Keratinocyte (primary cell): ENCODE results near the gene PKD1. TPM values are rescaled to one million over a fixed set of nuclear protein-coding genes. Genes with fewer than 3 reads are reported as not detected.

Experiments used
- DNase-seq: peaks from one replicate; pipeline ENCODE4 v3.0.0-alpha.2; 2011; ENCODE audit warnings: low read depth, missing footprints, low spot score
- FAIRE-seq: peaks from 2 replicates; lab custom pipeline; 2011; peaks lifted over from hg19 to GRCh38; lab: Jason Lieb, UNC
- H2AFZ ChIP-seq: 2 replicates; pipeline ENCODE4 v1.6.0; 2012; ENCODE audit warnings: low read length, control low read depth, inconsistent platforms; ENCODE audit not compliant: control insufficient read depth
- H3K27ac ChIP-seq: 2 replicates; pipeline ENCODE4 v1.5.1; 2011; ENCODE audit warnings: low read length; ENCODE audit not compliant: control insufficient read depth, insufficient read depth
- H3K27me3 ChIP-seq: 3 replicates; pipeline ENCODE4 v1.6.0; 2011; ENCODE audit warnings: low read length; ENCODE audit not compliant: control insufficient read depth, insufficient read depth; ENCODE audit errors: extremely low read depth
- H3K36me3 ChIP-seq, 2 experiments: 2 replicates in 1 of 2; 3 replicates in 1 of 2; pipeline ENCODE4 v1.5.1; 2011; ENCODE audit warnings: low read length in 2 of 2, mild to moderate bottlenecking in 1 of 2; ENCODE audit not compliant: control insufficient read depth in 2 of 2, insufficient read depth in 2 of 2; ENCODE audit errors: extremely low read depth in 1 of 2
- H3K4me1 ChIP-seq: 3 replicates; pipeline ENCODE4 v1.5.1; 2011; ENCODE audit warnings: low read length; ENCODE audit not compliant: control insufficient read depth, insufficient read depth; ENCODE audit errors: extremely low read depth
- H3K4me2 ChIP-seq: 3 replicates; pipeline ENCODE4 v1.6.0; 2011; ENCODE audit warnings: low read depth, low read length; ENCODE audit not compliant: control insufficient read depth, insufficient read depth; ENCODE audit errors: extremely low read depth
- H3K4me3 ChIP-seq, 3 experiments: fragments of 200-600 bp in 1 of 3; sonication (generic) in 1 of 3; 2 replicates in 2 of 3; 3 replicates in 1 of 3; pipeline ENCODE4 v1.5.1; 2011 to 2016; ENCODE audit warnings: low read length in 3 of 3, mild to moderate bottlenecking in 3 of 3, control low read depth in 2 of 3, inconsistent platforms in 1 of 3, low read depth in 1 of 3, mixed read lengths in 1 of 3, mixed run types in 1 of 3, moderate library complexity in 1 of 3; ENCODE audit not compliant: control insufficient read depth in 2 of 3, insufficient read depth in 2 of 3; ENCODE audit errors: extremely low read depth in 1 of 3
- H3K79me2 ChIP-seq: 2 replicates; pipeline ENCODE4 v1.6.0; 2012; ENCODE audit warnings: low read length; ENCODE audit not compliant: control insufficient read depth, insufficient read depth
- H3K9ac ChIP-seq: 3 replicates; pipeline ENCODE4 v1.6.0; 2011; ENCODE audit warnings: low read length; ENCODE audit not compliant: control insufficient read depth, insufficient read depth; ENCODE audit errors: extremely low read depth
- H3K9me1 ChIP-seq: 3 replicates; pipeline ENCODE4 v1.6.0; 2011; ENCODE audit warnings: low read length; ENCODE audit not compliant: control insufficient read depth, insufficient read depth; ENCODE audit errors: extremely low read depth
- H3K9me3 ChIP-seq: 2 replicates; pipeline ENCODE4 v1.5.1; 2012; ENCODE audit warnings: low read depth, low read length; ENCODE audit not compliant: control insufficient read depth
- H4K20me1 ChIP-seq: 3 replicates; pipeline ENCODE4 v1.6.0; 2011; ENCODE audit warnings: low read length; ENCODE audit not compliant: control insufficient read depth, insufficient read depth; ENCODE audit errors: extremely low read depth
- CTCF ChIP-seq, 3 experiments: IDR thresholded peaks in 1 of 3; conservative IDR thresholded peaks in 1 of 3; optimal IDR thresholded peaks in 1 of 3; 2 replicates in 2 of 3; 3 replicates in 1 of 3; pipeline versions ENCODE3 to v1.5.1; 2011; ENCODE audit warnings: low read length in 3 of 3, mild to moderate bottlenecking in 3 of 3, moderate library complexity in 2 of 3, control low read depth in 1 of 3, inconsistent platforms in 1 of 3; ENCODE audit not compliant: insufficient read depth in 2 of 3; ENCODE audit errors: extremely low read depth in 1 of 3
- EZH2 ChIP-seq: IDR thresholded peaks from one replicate; pipeline ENCODE4 v1.6.1; 2012; ENCODE audit warnings: inconsistent platforms, mild to moderate bottlenecking, low read length, moderate library complexity
- dilution Hi-C: fragments of 300-500 bp; cut with MboI; formaldehyde crosslinking; loops from one replicate; pipeline ENCODE4 v1.7.0; 2020; ENCODE audit warnings: low sequenced_read_pairs; ENCODE audit not compliant: extremely low pct_ligation_motif_present
- polyA plus RNA-seq, 5 experiments: library from polyadenylated mRNA; depleted of rRNA in 3 of 5; stranded (reverse) in 3 of 5; stranded (forward) in 1 of 5; unstranded in 1 of 5; fragments of >200 nt; gene quantifications; 1 replicate in 1 of 5; 2 replicates in 3 of 5; 3 replicates in 1 of 5; pipeline versions ENCODE4 v1.2.1 to v1.2.3, GENCODE V29; 2011 to 2012; ENCODE audit warnings: missing spikeins in 2 of 5, low read depth in 1 of 5, low replicate concordance in 1 of 5

The PKD1 gene
- polyA plus RNA-seq, 1 donor (not counting 4 experiments of a cell fraction or from before 2014, with no cell fraction given) = 10.6 TPM

- no peak overlapping the region for H3K9ac ChIP-seq
- FAIRE-seq = no peak
- TF ChIP-seq EZH2 = no peak
- no peak for TF ChIP-seq CTCF (optimal IDR thresholded peaks at IDR 0.05 in 1 of 3, IDR thresholded peaks at IDR 0.05 in 1 of 3, conservative IDR thresholded peaks at IDR 0.05 in 1 of 3; ENCODE audit: extremely low read depth in 1 of 3, insufficient read depth in 2 of 3, low read length in 3 of 3)
Observed at GRCh38 chr16:2177561-2177960, 41.9 kb upstream of the PKD1 start.

GRCh38 chr16:2177101-2177500, 41.4 kb upstream of the PKD1 start:
- dilution Hi-C loops = no loop called here
- Histone ChIP-seq H3K27ac (no peak overlapping the region), H3K4me2 (no peak overlapping the region), H2AFZ (no peak overlapping the region), H3K27me3 (peaks cover 2% of the 10 kb centered on the region), H3K36me3 (peaks cover 22 to 29% of the 10 kb centered on the region in 2 experiments), H3K4me3 (no peak overlapping the region), H4K20me1 (no peaks in the 10 kb centered on the region), H3K4me1 (peaks cover 4% of the 10 kb centered on the region), H3K9me3 (no peaks in the 10 kb centered on the region), H3K9me1 (no peaks in the 10 kb centered on the region), H3K9ac (no peak overlapping the region), H3K79me2 (no peaks in the 10 kb centered on the region)
- FAIRE-seq (no peak), DNase-seq (no peak)
- TF ChIP-seq CTCF (optimal IDR thresholded peaks at IDR 0.05 in 1 of 3, IDR thresholded peaks at IDR 0.05 in 1 of 3, conservative IDR thresholded peaks at IDR 0.05 in 1 of 3; ENCODE audit: extremely low read depth in 1 of 3, insufficient read depth in 2 of 3, low read length in 3 of 3) (no peak), EZH2 (no peak)

More at GRCh38 chr16:2177561-2177960, 41.9 kb upstream of the PKD1 start:
- Histone ChIP-seq H3K27me3 (peaks cover 2% of the 10 kb centered on the region), H3K4me2 (no peak overlapping the region), H3K79me2 (no peaks in the 10 kb centered on the region), H3K4me3 (no peak overlapping the region), H3K27ac (no peak overlapping the region), H3K4me1 (peaks cover 4% of the 10 kb centered on the region), H2AFZ (no peak overlapping the region), H3K9me1 (no peaks in the 10 kb centered on the region), H3K36me3 (peaks cover 22 to 29% of the 10 kb centered on the region in 2 experiments), H4K20me1 (no peaks in the 10 kb centered on the region), H3K9me3 (no peaks in the 10 kb centered on the region)
- dilution Hi-C loops = no loop called here
- DNase-seq = no peak
